Measurements from ENCODE around the gene RALGPS1. TPM values are rescaled to one million over a fixed set of nuclear protein-coding genes. Genes with fewer than 3 reads are reported as not detected.

Gene RALGPS1
- polyA plus RNA-seq, 2 of the 4 experiments (the other 2 are of a cell fraction): 5.0 to 7.9 TPM

DNA sequence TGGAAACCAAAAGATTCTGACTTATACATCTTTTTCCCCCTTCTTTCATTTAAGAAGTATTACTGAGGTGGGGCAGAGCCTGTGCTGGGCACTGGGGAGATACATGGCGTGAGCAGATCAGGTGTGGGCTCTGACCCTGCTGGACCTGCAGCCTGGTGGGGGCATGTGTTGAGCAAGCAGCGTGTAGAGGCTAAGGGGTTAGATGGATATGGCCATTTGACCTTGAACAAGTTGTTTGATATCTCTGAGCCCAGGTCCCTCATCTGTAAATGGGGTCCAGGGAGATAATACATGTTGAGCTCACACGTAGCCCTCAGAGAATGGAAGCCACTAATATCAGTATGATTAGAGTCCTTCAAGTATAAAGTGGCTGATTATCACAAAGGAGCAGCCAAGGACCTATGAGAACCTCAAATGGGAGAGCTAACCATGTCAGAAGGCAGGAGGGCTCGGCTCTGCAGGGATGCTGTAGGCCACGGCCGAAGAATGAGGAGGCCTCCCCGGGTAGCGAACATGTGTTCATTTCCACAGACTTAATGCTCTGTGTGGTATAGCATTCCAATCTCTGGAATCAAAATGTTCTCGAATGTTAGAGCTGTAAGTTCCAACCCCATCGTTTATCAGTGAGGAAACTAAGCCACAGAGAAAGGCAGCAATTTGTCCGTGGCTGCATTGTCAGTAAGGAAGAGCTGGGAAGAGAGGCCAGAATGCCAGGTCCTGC lies 223.2 kb downstream of the RALGPS1 start:
- WGBS (ENCODE audit: missing lambda C conversion rate): 82% methylated on average over 11 of the region's 11 CpGs
- POLR2A ChIA-PET: no interaction called here
- DNase-seq (ENCODE audit: low read depth in 1 of 2, low spot score in 1 of 2): no peak
- FAIRE-seq: no peak
- TF ChIP-seq EP300 (IDR thresholded peaks at IDR 0.05): no peak
- no peak for TF ChIP-seq PHF8 (IDR thresholded peaks at IDR 0.05; ENCODE audit: borderline replicate concordance, low read depth)
- no peak for TF ChIP-seq EHMT2 (IDR thresholded peaks at IDR 0.05; ENCODE audit: low read depth)
- no peak for TF ChIP-seq EHF (CRISPR knock-in tag; IDR thresholded peaks at IDR 0.05)
- TF ChIP-seq, protein P1, sequence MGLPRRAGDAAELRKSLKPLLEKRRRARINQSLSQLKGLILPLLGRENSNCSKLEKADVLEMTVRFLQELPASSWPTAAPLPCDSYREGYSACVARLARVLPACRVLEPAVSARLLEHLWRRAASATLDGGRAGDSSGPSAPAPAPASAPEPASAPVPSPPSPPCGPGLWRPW (IDR thresholded peaks at IDR 0.05): no peak
- no peak for TF ChIP-seq POLR2A (IDR thresholded peaks at IDR 0.05; ENCODE audit: low read length)
- TF ChIP-seq, protein P2, sequence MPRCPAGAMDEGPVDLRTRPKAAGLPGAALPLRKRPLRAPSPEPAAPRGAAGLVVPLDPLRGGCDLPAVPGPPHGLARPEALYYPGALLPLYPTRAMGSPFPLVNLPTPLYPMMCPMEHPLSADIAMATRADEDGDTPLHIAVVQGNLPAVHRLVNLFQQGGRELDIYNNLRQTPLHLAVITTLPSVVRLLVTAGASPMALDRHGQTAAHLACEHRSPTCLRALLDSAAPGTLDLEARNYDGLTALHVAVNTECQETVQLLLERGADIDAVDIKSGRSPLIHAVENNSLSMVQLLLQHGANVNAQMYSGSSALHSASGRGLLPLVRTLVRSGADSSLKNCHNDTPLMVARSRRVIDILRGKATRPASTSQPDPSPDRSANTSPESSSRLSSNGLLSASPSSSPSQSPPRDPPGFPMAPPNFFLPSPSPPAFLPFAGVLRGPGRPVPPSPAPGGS (IDR thresholded peaks at IDR 0.05): no peak
- TF ChIP-seq ZFP36 (IDR thresholded peaks at IDR 0.05; ENCODE audit: borderline replicate concordance, partially characterized antibody): no peak
- TF ChIP-seq, protein P3, sequence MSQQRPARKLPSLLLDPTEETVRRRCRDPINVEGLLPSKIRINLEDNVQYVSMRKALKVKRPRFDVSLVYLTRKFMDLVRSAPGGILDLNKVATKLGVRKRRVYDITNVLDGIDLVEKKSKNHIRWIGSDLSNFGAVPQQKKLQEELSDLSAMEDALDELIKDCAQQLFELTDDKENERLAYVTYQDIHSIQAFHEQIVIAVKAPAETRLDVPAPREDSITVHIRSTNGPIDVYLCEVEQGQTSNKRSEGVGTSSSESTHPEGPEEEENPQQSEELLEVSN (IDR thresholded peaks at IDR 0.05; ENCODE audit: borderline replicate concordance, low read depth): no peak
- no peak for TF ChIP-seq TFCP2L1 (CRISPR knock-in tag; IDR thresholded peaks at IDR 0.05)
- TF ChIP-seq CBX8 (IDR thresholded peaks at IDR 0.05): no peak
- no peak for TF ChIP-seq NR3C1 (IDR thresholded peaks at IDR 0.05)
- TF ChIP-seq ZNF302 (CRISPR knock-in tag; IDR thresholded peaks at IDR 0.05): no peak
- no peak for TF ChIP-seq MAZ (IDR thresholded peaks at IDR 0.05; ENCODE audit: borderline replicate concordance, low read depth, low read length)
- no peak for TF ChIP-seq RNF2 (IDR thresholded peaks at IDR 0.05; ENCODE audit: borderline replicate concordance, low read depth)
- TF ChIP-seq TP53 (CRISPR knock-in tag; IDR thresholded peaks at IDR 0.05): no peak
- TF ChIP-seq GATA3 (IDR thresholded peaks at IDR 0.05; ENCODE audit: borderline replicate concordance): no peak
- Histone ChIP-seq H3K4me1 (peaks cover 14% of the 10 kb centered on the region), H3K4me3 (no peak overlapping the region), H3K9me3 (no peaks in the 10 kb centered on the region), H3K4me2 (no peak overlapping the region), H3K27ac (no peak overlapping the region)
- no peak for ATAC-seq
- CTCF ChIA-PET: interaction anchor here (1.1 to 1.6 kb wide), 2 partner anchors 38 to 220 kb away, joined by 3 read pairs; no protein-coding TSS in a partner anchor

DNA sequence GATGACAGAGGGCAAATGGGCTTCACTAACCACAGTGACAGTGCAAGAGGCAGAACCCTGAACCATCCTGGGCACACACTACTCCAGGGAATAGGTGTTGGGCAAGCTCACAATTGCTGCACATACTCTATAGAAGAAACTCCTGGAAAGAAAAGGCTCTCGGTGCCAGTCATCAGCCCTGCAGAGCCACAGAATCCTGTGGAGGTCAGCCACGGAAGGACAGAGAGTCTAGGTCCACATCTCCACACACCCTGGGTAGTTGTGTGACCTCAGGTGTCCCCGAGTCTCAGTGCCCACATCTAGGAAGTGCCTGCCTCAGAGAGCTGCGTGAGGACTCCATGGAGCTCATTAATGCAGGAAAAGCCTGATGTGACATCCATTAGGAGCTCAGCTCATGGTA lies 223.9 kb downstream of the RALGPS1 start:
- H3K27ac ChIP-seq: no peak overlapping the region
- 80% methylated on average over 4 of the region's 4 CpGs for WGBS (ENCODE audit: missing lambda C conversion rate)
- DNase-seq (ENCODE audit: low read depth in 1 of 2, low spot score in 1 of 2) (no peak), FAIRE-seq (no peak), ATAC-seq (no peak)
- POLR2A ChIA-PET: no interaction called here
- peaks cover 15% of the 10 kb centered on the region for H3K4me1 ChIP-seq
- no peak overlapping the region for H3K4me3 ChIP-seq
- H3K4me2 ChIP-seq: no peak overlapping the region
- H3K9me3 ChIP-seq: no peaks in the 10 kb centered on the region
- TF ChIP-seq, protein P2 (IDR thresholded peaks at IDR 0.05): no peak
- TF ChIP-seq, protein P4, sequence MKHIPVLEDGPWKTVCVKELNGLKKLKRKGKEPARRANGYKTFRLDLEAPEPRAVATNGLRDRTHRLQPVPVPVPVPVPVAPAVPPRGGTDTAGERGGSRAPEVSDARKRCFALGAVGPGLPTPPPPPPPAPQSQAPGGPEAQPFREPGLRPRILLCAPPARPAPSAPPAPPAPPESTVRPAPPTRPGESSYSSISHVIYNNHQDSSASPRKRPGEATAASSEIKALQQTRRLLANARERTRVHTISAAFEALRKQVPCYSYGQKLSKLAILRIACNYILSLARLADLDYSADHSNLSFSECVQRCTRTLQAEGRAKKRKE (CRISPR knock-in tag; IDR thresholded peaks at IDR 0.05; ENCODE audit: low read depth): no peak
- TF ChIP-seq, protein P5, sequence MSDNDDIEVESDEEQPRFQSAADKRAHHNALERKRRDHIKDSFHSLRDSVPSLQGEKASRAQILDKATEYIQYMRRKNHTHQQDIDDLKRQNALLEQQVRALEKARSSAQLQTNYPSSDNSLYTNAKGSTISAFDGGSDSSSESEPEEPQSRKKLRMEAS (IDR thresholded peaks at IDR 0.05): no peak
- TF ChIP-seq RARB (CRISPR knock-in tag; IDR thresholded peaks at IDR 0.05) (no peak), ZSCAN20 (CRISPR knock-in tag; IDR thresholded peaks at IDR 0.05) (no peak)
- TF ChIP-seq, protein P1 (IDR thresholded peaks at IDR 0.05): no peak
- CTCF ChIA-PET: no interaction called here

All from A549 (cell line).